Osteoblast (primary cell): ENCODE results near the gene IKZF3. TPM values are rescaled to one million over a fixed set of nuclear protein-coding genes. Genes with fewer than 3 reads are reported as not detected.

Source experiments
- DNase-seq: peaks from one replicate; pipeline ENCODE4 v3.0.0; 2011; ENCODE audit warnings: low spot score, mixed read lengths; ENCODE audit not compliant: insufficient read length; ENCODE audit errors: missing footprints
- H2AFZ ChIP-seq: 2 replicates; pipeline ENCODE4 v1.6.0; 2011; ENCODE audit warnings: mild to moderate bottlenecking, low read length
- H3K27ac ChIP-seq: 2 replicates; pipeline ENCODE4 v1.5.1; 2011; ENCODE audit warnings: mild to moderate bottlenecking, low read depth, low read length, moderate library complexity
- H3K27me3 ChIP-seq: 2 replicates; pipeline ENCODE4 v1.6.0; 2012; ENCODE audit warnings: mild to moderate bottlenecking, control low read depth, inconsistent platforms, low read length, moderate library complexity; ENCODE audit not compliant: insufficient read depth
- H3K36me3 ChIP-seq: 2 replicates; pipeline ENCODE4 v1.5.1; 2011; ENCODE audit warnings: mild to moderate bottlenecking, low read length, control low read depth, moderate library complexity; ENCODE audit not compliant: insufficient read depth
- H3K4me1 ChIP-seq: 2 replicates; pipeline ENCODE4 v1.5.1; 2011; ENCODE audit warnings: mild to moderate bottlenecking, low read length, control low read depth, moderate library complexity; ENCODE audit not compliant: insufficient read depth
- H3K4me2 ChIP-seq: 2 replicates; pipeline ENCODE4 v1.6.0; 2011; ENCODE audit warnings: mild to moderate bottlenecking, low read length; ENCODE audit not compliant: insufficient read depth
- H3K4me3 ChIP-seq: fragments of 200-600 bp; sonication (generic); 3 replicates; pipeline ENCODE4 v1.5.1; 2012; ENCODE audit warnings: mild to moderate bottlenecking, low read length, inconsistent platforms; ENCODE audit not compliant: insufficient read depth
- H3K79me2 ChIP-seq: 2 replicates; pipeline ENCODE4 v1.6.0; 2012; ENCODE audit warnings: mild to moderate bottlenecking, low read length, control low read depth, inconsistent platforms; ENCODE audit not compliant: insufficient read depth
- H3K9me3 ChIP-seq: 2 replicates; pipeline ENCODE4 v1.5.1; 2011; ENCODE audit warnings: low read depth, low read length, control low read depth
- H4K20me1 ChIP-seq: 2 replicates; pipeline ENCODE4 v1.6.0; 2012; ENCODE audit warnings: mild to moderate bottlenecking, low read length, control low read depth; ENCODE audit not compliant: insufficient read depth
- total RNA-seq: library from RNA; depleted of rRNA; stranded (reverse); fragments of >200 nt; gene quantifications from 2 replicates; pipeline ENCODE4 v1.2.3, GENCODE V29; 2012
- TF ChIP-seq, protein P1 (sequence below): IDR thresholded peaks from 2 replicates; pipeline ENCODE4 v1.5.1; 2011; ENCODE audit warnings: mild to moderate bottlenecking, low read depth, low read length, moderate library complexity; ENCODE audit errors: extremely low read depth

IKZF3 gene
- total RNA-seq, 1 donor: not detected

DNA sequence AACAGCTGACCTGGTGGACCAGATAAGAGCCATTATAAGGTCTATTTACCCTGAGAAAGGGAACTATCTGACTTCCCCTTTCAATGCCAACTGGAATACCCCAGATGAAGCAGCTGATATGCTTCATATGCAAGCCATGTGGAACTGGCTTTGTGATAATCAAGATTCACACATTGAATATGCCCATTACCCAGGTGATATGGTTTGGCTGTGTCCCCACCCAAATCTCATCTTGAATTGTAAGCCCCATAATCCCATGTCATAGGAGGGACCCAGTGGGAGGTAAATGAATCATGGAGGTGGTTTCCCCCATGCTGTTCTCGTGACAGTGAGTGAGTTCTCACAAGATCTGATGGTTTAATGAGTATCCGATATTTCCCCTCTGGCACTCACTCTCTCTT is 42.1 kb downstream of the IKZF3 start:
- Histone ChIP-seq H3K4me2 (no peak overlapping the region), H3K27ac (no peak overlapping the region), H4K20me1 (no peaks in the 10 kb centered on the region), H2AFZ (no peak overlapping the region), H3K9me3 (peaks cover 2% of the 10 kb centered on the region), H3K4me3 (no peak overlapping the region), H3K27me3 (peaks cover 10% of the 10 kb centered on the region), H3K36me3 (no peaks in the 10 kb centered on the region), H3K79me2 (no peaks in the 10 kb centered on the region), H3K4me1 (no peaks in the 10 kb centered on the region)
- TF ChIP-seq, protein P1, sequence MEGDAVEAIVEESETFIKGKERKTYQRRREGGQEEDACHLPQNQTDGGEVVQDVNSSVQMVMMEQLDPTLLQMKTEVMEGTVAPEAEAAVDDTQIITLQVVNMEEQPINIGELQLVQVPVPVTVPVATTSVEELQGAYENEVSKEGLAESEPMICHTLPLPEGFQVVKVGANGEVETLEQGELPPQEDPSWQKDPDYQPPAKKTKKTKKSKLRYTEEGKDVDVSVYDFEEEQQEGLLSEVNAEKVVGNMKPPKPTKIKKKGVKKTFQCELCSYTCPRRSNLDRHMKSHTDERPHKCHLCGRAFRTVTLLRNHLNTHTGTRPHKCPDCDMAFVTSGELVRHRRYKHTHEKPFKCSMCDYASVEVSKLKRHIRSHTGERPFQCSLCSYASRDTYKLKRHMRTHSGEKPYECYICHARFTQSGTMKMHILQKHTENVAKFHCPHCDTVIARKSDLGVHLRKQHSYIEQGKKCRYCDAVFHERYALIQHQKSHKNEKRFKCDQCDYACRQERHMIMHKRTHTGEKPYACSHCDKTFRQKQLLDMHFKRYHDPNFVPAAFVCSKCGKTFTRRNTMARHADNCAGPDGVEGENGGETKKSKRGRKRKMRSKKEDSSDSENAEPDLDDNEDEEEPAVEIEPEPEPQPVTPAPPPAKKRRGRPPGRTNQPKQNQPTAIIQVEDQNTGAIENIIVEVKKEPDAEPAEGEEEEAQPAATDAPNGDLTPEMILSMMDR: no peak
- no peak for DNase-seq

DNA sequence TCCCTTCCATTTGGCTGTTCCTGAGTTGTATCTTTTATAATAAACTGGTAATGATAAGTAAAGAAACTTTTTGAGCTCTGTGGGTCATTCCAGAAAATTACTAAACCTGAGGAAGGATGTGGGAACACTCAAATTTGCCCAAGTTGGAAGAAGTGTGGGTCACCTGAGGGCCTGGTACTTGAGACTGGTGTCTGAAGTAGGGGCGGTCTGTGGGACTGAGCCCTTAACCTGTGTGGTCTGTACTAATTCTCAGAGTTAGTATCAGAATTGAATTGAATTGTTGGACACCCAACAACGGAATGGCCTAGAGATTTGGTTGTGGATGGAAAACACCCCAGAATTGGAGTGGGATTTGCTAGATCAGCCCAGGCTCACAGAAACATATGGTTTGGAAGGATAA is 43.1 kb downstream of the IKZF3 start:
- no peaks in the 10 kb centered on the region for H3K79me2 ChIP-seq
- H3K27me3 ChIP-seq: peaks cover 5% of the 10 kb centered on the region
- peaks cover 2% of the 10 kb centered on the region for H3K9me3 ChIP-seq
- H3K4me2 ChIP-seq: no peak overlapping the region
- no peaks in the 10 kb centered on the region for H4K20me1 ChIP-seq
- no peaks in the 10 kb centered on the region for H3K36me3 ChIP-seq
- no peak for DNase-seq
- TF ChIP-seq, protein P1: no peak
- H3K27ac ChIP-seq: no peak overlapping the region
- no peaks in the 10 kb centered on the region for H3K4me1 ChIP-seq
- no peak overlapping the region for H2AFZ ChIP-seq
- no peak overlapping the region for H3K4me3 ChIP-seq

DNA sequence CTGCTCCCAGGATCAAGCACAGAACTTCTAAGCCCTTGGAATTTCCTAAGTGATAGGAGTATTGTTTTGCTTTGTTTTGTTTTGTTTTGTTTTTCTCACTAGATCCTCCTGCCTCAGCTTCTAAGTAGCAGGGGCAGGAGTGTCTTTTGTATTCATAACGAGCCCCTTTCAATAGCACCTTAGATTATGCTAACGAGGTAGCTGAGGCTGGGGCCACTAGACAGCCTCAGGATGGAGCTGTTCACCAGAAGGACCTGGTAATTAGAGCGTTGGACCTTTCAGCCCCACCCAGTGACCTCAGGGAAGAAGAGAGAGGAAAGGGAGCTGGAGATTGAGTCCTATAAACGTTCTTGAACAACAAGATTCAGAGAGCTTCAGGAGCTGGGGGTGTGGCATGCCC is 43.6 kb downstream of the IKZF3 start:
- Histone ChIP-seq H3K4me2 (no peak overlapping the region), H3K27ac (no peak overlapping the region), H3K79me2 (no peaks in the 10 kb centered on the region), H3K27me3 (peaks cover 5% of the 10 kb centered on the region), H3K9me3 (peaks cover 2% of the 10 kb centered on the region), H4K20me1 (no peaks in the 10 kb centered on the region), H3K4me1 (no peaks in the 10 kb centered on the region), H3K4me3 (no peak overlapping the region), H3K36me3 (no peaks in the 10 kb centered on the region), H2AFZ (no peak overlapping the region)
- TF ChIP-seq, protein P1: no peak
- DNase-seq: no peak

DNA sequence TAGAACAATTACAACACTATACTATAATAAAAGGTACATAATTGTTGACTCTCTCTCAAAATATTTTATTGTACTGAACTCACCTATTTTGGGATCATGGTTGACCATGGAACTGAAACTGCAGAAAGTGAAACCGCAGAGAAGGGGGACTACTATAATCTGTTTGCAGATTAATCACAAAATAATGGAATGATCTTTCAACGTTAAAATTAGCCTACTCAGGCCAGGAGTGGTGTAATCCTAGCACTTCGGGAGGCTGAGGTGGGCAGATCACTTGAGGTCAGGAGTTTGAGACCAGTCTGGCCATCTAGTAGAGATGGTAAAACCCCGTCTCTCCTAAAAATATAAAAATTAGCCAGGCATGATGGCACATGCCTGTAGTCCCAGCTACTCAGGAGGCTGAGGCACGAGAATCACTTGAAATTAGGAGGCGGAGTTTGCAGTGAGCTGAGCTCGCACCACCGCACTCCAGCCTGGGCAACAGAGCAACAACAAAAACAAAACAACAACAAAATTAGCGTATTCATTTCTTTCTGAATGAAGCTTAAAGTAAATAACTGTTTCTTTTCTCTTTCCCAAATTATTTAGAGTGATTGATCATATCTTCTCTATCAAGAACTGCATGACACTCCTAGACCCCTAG is 45.6 kb downstream of the IKZF3 start:
- Histone ChIP-seq H3K27ac (no peak overlapping the region), H3K9me3 (peaks cover 2% of the 10 kb centered on the region), H3K79me2 (no peaks in the 10 kb centered on the region), H3K27me3 (peaks cover 5% of the 10 kb centered on the region), H3K36me3 (no peaks in the 10 kb centered on the region), H4K20me1 (no peaks in the 10 kb centered on the region), H2AFZ (no peak overlapping the region), H3K4me1 (no peaks in the 10 kb centered on the region), H3K4me2 (no peak overlapping the region), H3K4me3 (no peak overlapping the region)
- no peak for DNase-seq
- TF ChIP-seq, protein P1: no peak
